Vagina (tissue), 2 donors: ENCODE data around the gene FSD1. TPM values are rescaled to one million over a fixed set of nuclear protein-coding genes. Genes with fewer than 3 reads are reported as not detected.

Experiments
- DNase-seq, 2 donors: peaks; one replicate each; pipeline ENCODE4 v3.0.0-alpha.2; 2017; ENCODE audit errors: extremely low spot score in 2 of 2
- H3K27ac ChIP-seq: fragments of 200-600 bp; sonication (generic); one replicate; pipeline ENCODE4 v1.5.1; 2019
- H3K27me3 ChIP-seq: fragments of 200-600 bp; sonication (generic); one replicate; pipeline ENCODE4 v1.5.1; 2019
- H3K36me3 ChIP-seq, 2 donors: fragments of 200-600 bp; sonication (generic); one replicate each; pipeline ENCODE4 v1.5.1; 2017 to 2019
- H3K4me1 ChIP-seq: fragments of 200-600 bp; sonication (generic); one replicate; pipeline ENCODE4 v1.5.1; 2019
- H3K4me3 ChIP-seq, 2 donors: fragments of 200-600 bp; sonication (generic); 1 replicate in 1 of 2; 2 replicates in 1 of 2; pipeline ENCODE4 v1.5.1; 2016 to 2019
- H3K9me3 ChIP-seq: fragments of 200-600 bp; sonication (generic); one replicate; pipeline ENCODE4 v1.5.1; 2019
- CTCF ChIP-seq, 3 experiments: fragments of 450-650 bp in 2 of 3; fragments of 200-600 bp in 1 of 3; sonication (generic) in 1 of 3; IDR thresholded peaks; one replicate each; pipeline ENCODE4 v1.5.1; 2017 to 2019; ENCODE audit warnings: antibody characterized with exemption in 3 of 3, mild to moderate bottlenecking in 2 of 3, moderate library complexity in 2 of 3
- POLR2A ChIP-seq, 2 donors: fragments of 450-650 bp; IDR thresholded peaks; one replicate each; pipeline ENCODE4 v1.6.1; 2017; ENCODE audit warnings: antibody characterized with exemption in 2 of 2, mild to moderate bottlenecking in 2 of 2, moderate library complexity in 2 of 2
- POLR2AphosphoS5 ChIP-seq, 2 donors: sonication (generic); formaldehyde crosslinking; IDR thresholded peaks; one replicate each; pipeline ENCODE4 v1.9.0; 2017; ENCODE audit warnings: antibody characterized with exemption in 2 of 2, mild to moderate bottlenecking in 2 of 2, low read depth in 1 of 2; ENCODE audit not compliant: insufficient read depth in 1 of 2
- intact Hi-C: fragments of 100-400 bp; cut with DNase I; formaldehyde crosslinking; loops from one replicate; pipeline ENCODE4 v1.15.1; 2023
- total RNA-seq: library from RNA; depleted of rRNA; stranded (reverse); fragments of >200 nt; gene quantifications from one replicate; pipeline ENCODE4 v1.2.3, GENCODE V29; 2016

FSD1 gene
- total RNA-seq, 1 donor from 2014 or later = 1.7 TPM

GRCh38 chr19:4342314-4342614 is 37.9 kb downstream of the FSD1 start:
- peak in 1 of 2 donors; percentile 96 for DNase-seq
- Histone ChIP-seq H3K9me3 (no peaks in the 10 kb centered on the region), H3K4me3 (peak overlapping the region; percentile 53 to 68), H3K36me3 (peaks cover 0 to 5% of the 10 kb centered on the region in 2 donors), H3K4me1 (peaks cover 18% of the 10 kb centered on the region), H3K27me3 (no peaks in the 10 kb centered on the region), H3K27ac (peak overlapping the region; percentile 94)
- TF ChIP-seq POLR2AphosphoS5 (IDR thresholded peaks at IDR 0.05; ENCODE audit: insufficient read depth in 1 of 2, low read depth in 1 of 2) (no peak), POLR2A (IDR thresholded peaks at IDR 0.05) (no peak), CTCF (IDR thresholded peaks at IDR 0.05) (no peak)
- intact Hi-C loops = no loop called here

GRCh38 chr19:4342615-4343369 is 38.4 kb downstream of the FSD1 start:
- DNase-seq = peak in 1 of 2 donors; percentile 100
- Histone ChIP-seq H3K27me3 (no peaks in the 10 kb centered on the region), H3K4me3 (peak overlapping the region; percentile 68 to 78), H3K27ac (peak overlapping the region; percentile 94), H3K9me3 (no peaks in the 10 kb centered on the region), H3K36me3 (peaks cover 0 to 5% of the 10 kb centered on the region in 2 donors), H3K4me1 (peaks cover 16% of the 10 kb centered on the region)
- intact Hi-C loops = no loop called here
- TF ChIP-seq CTCF (IDR thresholded peaks at IDR 0.05) (peak in 1 of 3 experiments; percentile 12), POLR2A (IDR thresholded peaks at IDR 0.05) (peak in 1 of 2 donors; percentile 96), POLR2AphosphoS5 (IDR thresholded peaks at IDR 0.05; ENCODE audit: insufficient read depth in 1 of 2, low read depth in 1 of 2) (peak; percentile 94 to 99)

GRCh38 chr19:4343370-4344307 is 39.2 kb downstream of the FSD1 start, which contains the start of gene MPND:
Gene MPND (plus strand): TSS chr19:4343562. CDS start chr19:4343594, 32 bp downstream.
- DNase-seq = no peak
- H3K27me3 ChIP-seq = no peaks in the 10 kb centered on the region
- TF ChIP-seq CTCF (IDR thresholded peaks at IDR 0.05) = no peak
- TF ChIP-seq POLR2A (IDR thresholded peaks at IDR 0.05) = peak in 1 of 2 donors; percentile 38
- no peak for TF ChIP-seq POLR2AphosphoS5 (IDR thresholded peaks at IDR 0.05; ENCODE audit: insufficient read depth in 1 of 2, low read depth in 1 of 2)
- H3K4me3 ChIP-seq = peak within 1 kb of the TSS; percentile 68 to 78
- no peaks in the 10 kb centered on the region for H3K9me3 ChIP-seq
- peak within 1 kb of the TSS; percentile 94 for H3K27ac ChIP-seq
- H3K4me1 ChIP-seq = peaks cover 12% of the 10 kb centered on the region
- peaks cover 0 to 5% of the 10 kb centered on the region in 2 donors for H3K36me3 ChIP-seq
- intact Hi-C loops = no loop called here

GRCh38 chr19:4345342-4346019 is 41.1 kb downstream of the FSD1 start:
- TF ChIP-seq CTCF (IDR thresholded peaks at IDR 0.05) = no peak
- Histone ChIP-seq H3K9me3 (no peaks in the 10 kb centered on the region), H3K36me3 (peaks cover 0 to 12% of the 10 kb centered on the region in 2 donors), H3K4me3 (no peak overlapping the region), H3K4me1 (peaks cover 12% of the 10 kb centered on the region), H3K27ac (no peak overlapping the region), H3K27me3 (no peaks in the 10 kb centered on the region)
- DNase-seq = no peak
- intact Hi-C loops = no loop called here
